ENCODE results near the gene PAPPA. TPM values are rescaled to one million over a fixed set of nuclear protein-coding genes. Genes with fewer than 3 reads are reported as not detected.

The PAPPA gene
- total and polyA plus RNA-seq, 8 donors, result 0.45 to 11.7 (median 1.9) TPM

DNA sequence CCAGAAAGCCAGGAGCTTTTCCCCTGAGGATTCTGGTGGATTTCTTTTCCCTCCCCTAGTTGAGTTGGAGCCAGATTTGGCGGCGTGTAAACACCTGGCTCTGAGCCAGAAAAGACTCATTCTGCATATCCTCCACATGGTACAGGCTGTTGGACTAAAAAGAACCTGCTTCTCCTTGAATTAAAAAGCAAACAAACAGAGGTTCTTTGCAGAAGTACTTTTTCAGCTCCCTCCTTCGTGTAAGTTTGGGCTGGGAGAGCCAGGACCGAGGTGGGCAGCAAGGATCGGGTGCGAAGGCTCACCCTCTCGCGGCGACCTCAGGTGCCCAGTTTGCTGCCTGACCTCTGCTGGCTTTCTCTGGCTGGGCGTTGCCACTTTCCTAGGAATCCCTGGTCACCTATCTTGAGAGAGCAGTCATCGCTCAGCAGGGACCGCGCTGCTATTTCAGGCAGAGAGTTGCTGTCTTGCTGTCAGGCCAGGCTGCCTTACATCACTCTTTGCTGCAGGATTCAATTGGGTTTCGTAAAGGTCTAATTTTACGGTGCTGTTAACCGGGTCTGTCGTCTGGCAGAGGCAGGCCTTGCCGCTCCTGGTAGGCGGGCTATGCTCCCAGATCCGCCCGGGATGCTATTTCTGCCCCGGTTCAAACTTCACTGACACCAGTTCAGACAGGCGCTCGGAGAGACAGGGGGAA, 3.2 kb downstream of the PAPPA start:
- H3K4me1 ChIP-seq, result peaks cover 15 to 44% (median 29%) of the 10 kb centered on the region in 4 donors
- DNase-seq, result peak; percentile 43 to 83
- H3K4me3 ChIP-seq, result peak overlapping the region; percentile 9 to 33 (median 17)
- peaks cover 0 to 66% (median 19%) of the 10 kb centered on the region in 3 donors for H3K27me3 ChIP-seq
- no peaks in the 10 kb centered on the region for H3K9me3 ChIP-seq
- intact Hi-C loops (cut with DNase I; ENCODE audit: low total_unique reads), result loop anchor here (10.0 kb wide), 2 partner anchors 418 to 498 kb away; no protein-coding TSS in a partner anchor
- TF ChIP-seq POLR2AphosphoS5 (IDR thresholded peaks at IDR 0.05) (peak in 1 of 3 donors; percentile 2), EP300 (IDR thresholded peaks at IDR 0.05) (no peak), POLR2A (IDR thresholded peaks at IDR 0.05) (no peak)
- TF ChIP-seq, protein P1, sequence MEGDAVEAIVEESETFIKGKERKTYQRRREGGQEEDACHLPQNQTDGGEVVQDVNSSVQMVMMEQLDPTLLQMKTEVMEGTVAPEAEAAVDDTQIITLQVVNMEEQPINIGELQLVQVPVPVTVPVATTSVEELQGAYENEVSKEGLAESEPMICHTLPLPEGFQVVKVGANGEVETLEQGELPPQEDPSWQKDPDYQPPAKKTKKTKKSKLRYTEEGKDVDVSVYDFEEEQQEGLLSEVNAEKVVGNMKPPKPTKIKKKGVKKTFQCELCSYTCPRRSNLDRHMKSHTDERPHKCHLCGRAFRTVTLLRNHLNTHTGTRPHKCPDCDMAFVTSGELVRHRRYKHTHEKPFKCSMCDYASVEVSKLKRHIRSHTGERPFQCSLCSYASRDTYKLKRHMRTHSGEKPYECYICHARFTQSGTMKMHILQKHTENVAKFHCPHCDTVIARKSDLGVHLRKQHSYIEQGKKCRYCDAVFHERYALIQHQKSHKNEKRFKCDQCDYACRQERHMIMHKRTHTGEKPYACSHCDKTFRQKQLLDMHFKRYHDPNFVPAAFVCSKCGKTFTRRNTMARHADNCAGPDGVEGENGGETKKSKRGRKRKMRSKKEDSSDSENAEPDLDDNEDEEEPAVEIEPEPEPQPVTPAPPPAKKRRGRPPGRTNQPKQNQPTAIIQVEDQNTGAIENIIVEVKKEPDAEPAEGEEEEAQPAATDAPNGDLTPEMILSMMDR (IDR thresholded peaks at IDR 0.05), result no peak
- 11 to 19% (median 14%) methylated on average over 22 to 24 of the region's 24 CpGs for WGBS, 5 donors
- no peaks in the 10 kb centered on the region for H3K36me3 ChIP-seq
- H3K27ac ChIP-seq, result peak overlapping the region; percentile 11 to 81 (median 65)

DNA sequence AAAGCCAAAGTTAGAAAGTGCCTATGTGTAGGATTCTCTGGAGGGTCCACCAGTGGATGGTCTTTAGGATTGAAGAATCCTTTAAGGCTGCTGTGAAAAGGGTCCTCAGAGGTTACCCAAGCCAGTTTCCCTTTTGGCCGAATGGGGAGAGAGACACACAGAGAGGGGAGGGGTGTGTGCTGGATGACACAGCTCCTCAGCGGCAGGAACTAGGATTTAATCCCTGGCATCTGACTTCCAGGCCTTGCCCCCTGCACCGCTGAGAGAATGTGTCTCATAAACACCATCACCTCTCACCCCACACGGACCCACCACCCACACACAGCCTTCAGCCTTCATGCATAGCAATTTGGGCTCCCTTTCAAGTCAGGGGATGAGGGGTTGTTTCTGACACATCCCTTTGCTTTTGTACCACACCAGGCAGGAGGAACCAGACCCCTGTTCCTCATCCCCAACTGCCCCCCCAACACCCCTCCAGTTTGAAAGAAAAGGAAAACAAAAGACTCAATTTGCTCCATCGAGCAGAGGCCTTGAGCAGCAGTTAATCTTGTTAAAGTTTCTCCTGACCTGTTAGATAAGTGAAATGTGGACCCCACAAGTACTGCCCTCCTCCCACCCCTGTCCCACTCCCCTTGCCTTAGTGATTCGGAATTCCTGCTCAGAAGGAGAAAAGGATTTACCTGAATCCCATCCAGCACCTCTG, 4.0 kb downstream of the PAPPA start:
- Histone ChIP-seq H3K27me3 (peaks cover 0 to 59% (median 19%) of the 10 kb centered on the region in 3 donors), H3K36me3 (no peaks in the 10 kb centered on the region), H3K4me1 (peaks cover 15 to 44% (median 29%) of the 10 kb centered on the region in 4 donors), H3K9me3 (no peaks in the 10 kb centered on the region), H3K27ac (peak overlapping the region in 4 of 5 donors; percentile 47 to 81 (median 68)), H3K4me3 (no peak overlapping the region)
- no peak for TF ChIP-seq EP300 (IDR thresholded peaks at IDR 0.05)
- TF ChIP-seq POLR2AphosphoS5 (IDR thresholded peaks at IDR 0.05), result no peak
- no peak for TF ChIP-seq POLR2A (IDR thresholded peaks at IDR 0.05)
- TF ChIP-seq, protein P1 (IDR thresholded peaks at IDR 0.05), result no peak
- DNase-seq, result peak in 1 of 2 donors; percentile 23
- intact Hi-C loops (cut with DNase I; ENCODE audit: low total_unique reads), result loop anchor here (10.0 kb wide), 2 partner anchors 417 to 497 kb away; no protein-coding TSS in a partner anchor
- WGBS, 5 donors, result 45 to 66% (median 64%) methylated on average over 5 to 6 of the region's 6 CpGs

DNA sequence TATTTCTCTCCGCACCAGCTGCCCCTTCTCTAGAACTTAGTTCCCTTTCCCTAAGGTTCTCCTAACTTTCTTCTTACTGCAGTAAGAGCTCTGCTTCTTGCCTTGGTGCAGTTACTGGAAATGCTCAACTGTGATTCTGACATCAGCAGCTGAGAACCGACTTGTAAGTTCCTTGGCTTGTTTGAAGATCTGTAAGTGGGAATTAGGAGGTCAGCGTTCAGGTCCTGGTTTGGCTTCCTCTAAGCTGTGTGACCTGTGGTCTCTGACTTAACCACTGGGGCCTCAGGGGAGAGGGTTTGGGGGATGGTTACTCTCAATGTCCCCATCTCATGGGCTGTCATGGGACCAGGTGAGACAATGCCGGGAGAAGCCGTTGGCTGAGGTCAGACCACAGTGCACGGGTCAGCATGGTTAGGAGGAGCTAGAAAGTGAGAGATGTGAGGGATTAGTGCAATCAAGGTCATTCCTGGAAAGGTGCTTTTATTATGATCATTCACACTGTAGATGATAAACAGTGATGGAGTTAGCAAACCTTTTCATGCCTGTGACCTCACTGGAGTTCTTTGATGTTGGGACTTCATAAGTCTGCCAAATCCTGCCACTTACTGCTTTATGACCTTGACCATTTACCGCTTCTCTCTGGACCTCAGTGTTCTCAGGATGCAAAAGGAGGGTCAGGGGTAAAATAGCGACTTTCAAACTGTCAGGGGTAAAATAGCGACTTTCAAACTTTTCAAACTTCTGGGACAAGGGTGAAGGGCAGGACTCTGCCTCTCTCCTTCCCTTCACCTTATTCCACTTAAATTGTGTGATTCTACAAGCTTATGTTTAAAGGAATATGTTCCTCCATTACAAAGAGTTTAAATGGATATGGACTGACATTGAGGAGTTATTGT, 7.3 kb downstream of the PAPPA start:
- peak in 1 of 2 donors; percentile 40 for DNase-seq
- intact Hi-C loops (cut with DNase I; ENCODE audit: low total_unique reads), result no loop called here
- Histone ChIP-seq H3K4me1 (peaks cover 0 to 17% (median 10%) of the 10 kb centered on the region in 4 donors), H3K36me3 (no peaks in the 10 kb centered on the region), H3K4me3 (no peak overlapping the region), H3K27me3 (peaks cover 0 to 27% (median 0%) of the 10 kb centered on the region in 3 donors), H3K27ac (no peak overlapping the region), H3K9me3 (no peaks in the 10 kb centered on the region)
- WGBS, 5 donors, result 74 to 85% (median 79%) methylated on average over 9 of the region's 9 CpGs
- TF ChIP-seq EP300 (IDR thresholded peaks at IDR 0.05) (no peak), POLR2AphosphoS5 (IDR thresholded peaks at IDR 0.05) (no peak), POLR2A (IDR thresholded peaks at IDR 0.05) (no peak)
- TF ChIP-seq, protein P1 (IDR thresholded peaks at IDR 0.05), result no peak
